GM13976 (cell line): ENCODE data around the gene PARN.

Experiments used
- DNase-seq: peaks from one replicate; pipeline ENCODE4 v3.0.0; 2012; ENCODE audit warnings: low spot score
- CTCF ChIP-seq: IDR thresholded peaks from 2 replicates; pipeline ENCODE4 v1.5.1; 2012; ENCODE audit warnings: borderline replicate concordance, mild to moderate bottlenecking; ENCODE audit not compliant: insufficient read depth; ENCODE audit errors: extremely low read depth, missing control alignments, control extremely low read depth
- in situ Hi-C: fragments of 300-500 bp; cut with MboI; formaldehyde crosslinking; loops from one replicate; pipeline ENCODE4 v1.12.0; 2022; ENCODE audit warnings: low sequenced_read_pairs, mixed read lengths, inconsistent platforms; ENCODE audit not compliant: unreplicated experiment

Gene PARN

GRCh38 chr16:14629919-14630619 is at the start of gene PARN:
Gene PARN, minus strand, starts transcription at chr16:14630260. Its CDS starts 135 bp downstream, at chr16:14630125.
- TF ChIP-seq CTCF, result no peak
- in situ Hi-C loops, result no loop called here
- peak; percentile 99 for DNase-seq

- in situ Hi-C loops, result no loop called here
- DNase-seq, result no peak
- no peak for TF ChIP-seq CTCF
Measured at GRCh38 chr16:14678748-14679497, 48.9 kb upstream of the PARN start.

GRCh38 chr16:14677627-14678026 is 47.6 kb upstream of the PARN start:
- no peak for DNase-seq
- no peak for TF ChIP-seq CTCF
- in situ Hi-C loops, result no loop called here

GRCh38 chr16:14676633-14677032 is 46.6 kb upstream of the PARN start:
- no peak for TF ChIP-seq CTCF
- DNase-seq, result no peak
- in situ Hi-C loops, result no loop called here

GRCh38 chr16:14672403-14672971 is 42.4 kb upstream of the PARN start:
- peak; percentile 73 for DNase-seq
- in situ Hi-C loops, result no loop called here
- no peak for TF ChIP-seq CTCF

- TF ChIP-seq CTCF, result no peak
- in situ Hi-C loops, result no loop called here
- DNase-seq, result no peak
Measured at GRCh38 chr16:14669776-14670175, 39.7 kb upstream of the PARN start.
